Testis (tissue), 5 donors: ENCODE results near the gene RANBP6. TPM values are rescaled to one million over a fixed set of nuclear protein-coding genes. Genes with fewer than 3 reads are reported as not detected.
"Not testable (repeated sequence)": the region's sequence is repeated elsewhere in the genome, so short reads cannot be mapped to it uniquely, and the experiment has no call there.

Experiments used
- DNase-seq: peaks from one replicate; pipeline ENCODE4 v3.0.0-alpha.2; 2019
- H3K27ac ChIP-seq, 2 donors: fragments of 200-600 bp; sonication (generic); one replicate each; pipeline ENCODE4 v1.5.1; 2019
- H3K27me3 ChIP-seq: fragments of 200-600 bp; sonication (generic); one replicate; pipeline ENCODE4 v1.5.1; 2019
- H3K36me3 ChIP-seq: fragments of 200-600 bp; sonication (generic); one replicate; pipeline ENCODE4 v1.5.1; 2017; ENCODE audit warnings: low read depth; ENCODE audit errors: missing control alignments
- H3K4me1 ChIP-seq: fragments of 200-600 bp; sonication (generic); one replicate; pipeline ENCODE4 v1.5.1; 2019
- H3K4me3 ChIP-seq, 2 donors: fragments of 200-600 bp; sonication (generic); one replicate each; pipeline ENCODE4 v1.5.1; 2017 to 2019
- H3K9me3 ChIP-seq: fragments of 200-600 bp; sonication (generic); one replicate; pipeline ENCODE4 v1.5.1; 2017
- POLR2A ChIP-seq: fragments of 450-650 bp; IDR thresholded peaks from one replicate; pipeline ENCODE4 v1.6.1; 2017; ENCODE audit warnings: antibody characterized with exemption, mild to moderate bottlenecking, moderate library complexity
- WGBS, 2 donors: methylation state at CpG; one replicate each; pipeline ENCODE4 v1.1.5; 2018; 5-methylcytosine and 5-hydroxymethylcytosine counted together
- intact Hi-C: fragments of 100-400 bp; cut with DNase I; formaldehyde crosslinking; loops from one replicate; pipeline ENCODE4 v1.15.1; 2023; ENCODE audit warnings: low total_unique reads
- long read RNA-seq, 2 donors: transcript quantifications; one replicate each; lab custom pipeline, GENCODE V29; 2026
- polyA plus RNA-seq: library from polyadenylated mRNA; stranded (reverse); fragments of 350-450 nt; fragmentation: Illumina TruSeq; extraction: RNeasy Lipid Tissue Mini Kit (QIAGEN cat#74804); gene quantifications from one replicate; pipeline ENCODE4 v1.2.3, GENCODE V29; 2014; ENCODE audit warnings: low read depth, low replicate concordance; ENCODE audit not compliant: insufficient read depth
- total RNA-seq, 2 donors: library from RNA; depleted of rRNA; stranded (reverse); fragments of >200 nt; gene quantifications; one replicate each; pipeline ENCODE4 v1.2.3, GENCODE V29; 2016
- TF ChIP-seq, protein P1 (sequence below), 3 experiments: fragments of 450-650 bp in 2 of 3; fragments of 200-600 bp in 1 of 3; sonication (generic) in 1 of 3; IDR thresholded peaks; one replicate each; pipeline ENCODE4 v1.5.1; 2016 to 2019; ENCODE audit warnings: antibody characterized with exemption in 3 of 3, mild to moderate bottlenecking in 2 of 3, moderate library complexity in 1 of 3

The RANBP6 gene
- total RNA-seq = 10 to 100 TPM; 13.8 to 16.0 TPM
- polyA plus RNA-seq = 6.9 TPM
- long read RNA-seq, donor 1, full-length matches to known transcripts = 23 of 23 reads
- long read RNA-seq, donor 1, partial matches to known transcripts = 0 of 23 reads
- long read RNA-seq, donor 1, other reads (novel, unspliced or antisense) = 0 of 23 reads
- long read RNA-seq, donor 2, full-length matches to known transcripts = 24 of 24 reads
- long read RNA-seq, donor 2, partial matches to known transcripts = 0 of 24 reads
- long read RNA-seq, donor 2, other reads (novel, unspliced or antisense) = 0 of 24 reads

DNA sequence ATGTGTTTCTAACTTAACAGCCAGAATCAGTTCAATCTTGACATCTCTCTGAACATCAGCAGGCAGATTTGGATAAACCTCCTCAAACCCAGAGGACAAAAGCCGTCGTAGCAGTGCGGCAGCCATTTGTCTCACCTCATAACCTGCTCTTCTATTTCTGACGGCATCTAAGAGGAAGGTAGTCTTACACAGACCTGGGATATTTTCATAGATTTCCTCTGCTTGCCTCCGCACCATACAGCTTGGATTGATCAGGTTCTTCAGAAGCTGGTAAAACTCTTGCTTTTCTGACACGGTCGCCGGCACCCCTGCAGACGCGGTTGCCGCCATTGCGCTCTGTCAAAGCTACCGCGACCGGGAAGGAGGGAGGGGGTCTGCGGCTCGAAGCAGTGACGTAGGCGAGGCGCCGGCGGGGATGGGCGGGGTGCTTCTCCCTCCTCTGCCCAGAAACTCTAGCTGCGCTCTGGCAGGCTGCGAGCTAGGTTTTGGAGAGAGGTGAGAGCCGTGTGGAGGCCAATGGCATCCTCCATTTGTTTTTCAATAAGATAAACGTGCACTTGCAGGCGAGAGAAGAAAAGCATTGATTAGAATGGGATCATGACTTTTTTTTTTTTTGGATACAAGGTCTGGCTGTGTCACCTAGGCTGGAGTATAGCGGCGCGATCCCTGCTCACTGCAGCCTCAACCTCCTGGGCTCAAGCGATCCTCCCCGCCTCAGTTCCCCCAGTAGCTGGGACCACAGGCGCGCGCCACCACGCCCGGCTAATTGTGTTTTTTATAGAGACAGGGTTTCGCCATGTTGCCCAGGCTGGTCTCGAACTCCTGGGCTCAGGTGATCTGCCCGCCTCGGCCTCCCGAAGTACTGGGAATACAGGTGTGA lies at the start of gene RANBP6:
TSS of gene RANBP6 (minus strand) at position 347 of the 880 bp plus-strand sequence. CDS start at position 330, 17 bp downstream.
- intact Hi-C loops = no loop called here
- Histone ChIP-seq H3K4me1 (peaks cover 16% of the 10 kb centered on the region), H3K4me3 (peak within 1 kb of the TSS; percentile 66 to 86), H3K9me3 (no peaks in the 10 kb centered on the region), H3K27ac (peak within 1 kb of the TSS; percentile 13 to 66), H3K27me3 (no peaks in the 10 kb centered on the region), H3K36me3 (no peaks in the 10 kb centered on the region)
- TF ChIP-seq POLR2A = no peak
- TF ChIP-seq, protein P1, sequence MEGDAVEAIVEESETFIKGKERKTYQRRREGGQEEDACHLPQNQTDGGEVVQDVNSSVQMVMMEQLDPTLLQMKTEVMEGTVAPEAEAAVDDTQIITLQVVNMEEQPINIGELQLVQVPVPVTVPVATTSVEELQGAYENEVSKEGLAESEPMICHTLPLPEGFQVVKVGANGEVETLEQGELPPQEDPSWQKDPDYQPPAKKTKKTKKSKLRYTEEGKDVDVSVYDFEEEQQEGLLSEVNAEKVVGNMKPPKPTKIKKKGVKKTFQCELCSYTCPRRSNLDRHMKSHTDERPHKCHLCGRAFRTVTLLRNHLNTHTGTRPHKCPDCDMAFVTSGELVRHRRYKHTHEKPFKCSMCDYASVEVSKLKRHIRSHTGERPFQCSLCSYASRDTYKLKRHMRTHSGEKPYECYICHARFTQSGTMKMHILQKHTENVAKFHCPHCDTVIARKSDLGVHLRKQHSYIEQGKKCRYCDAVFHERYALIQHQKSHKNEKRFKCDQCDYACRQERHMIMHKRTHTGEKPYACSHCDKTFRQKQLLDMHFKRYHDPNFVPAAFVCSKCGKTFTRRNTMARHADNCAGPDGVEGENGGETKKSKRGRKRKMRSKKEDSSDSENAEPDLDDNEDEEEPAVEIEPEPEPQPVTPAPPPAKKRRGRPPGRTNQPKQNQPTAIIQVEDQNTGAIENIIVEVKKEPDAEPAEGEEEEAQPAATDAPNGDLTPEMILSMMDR (IDR thresholded peaks at IDR 0.05) = no peak
- 6 to 11% methylated on average over 25 to 43 of the region's 43 CpGs for WGBS, 2 donors
- peak; percentile 96 for DNase-seq

DNA sequence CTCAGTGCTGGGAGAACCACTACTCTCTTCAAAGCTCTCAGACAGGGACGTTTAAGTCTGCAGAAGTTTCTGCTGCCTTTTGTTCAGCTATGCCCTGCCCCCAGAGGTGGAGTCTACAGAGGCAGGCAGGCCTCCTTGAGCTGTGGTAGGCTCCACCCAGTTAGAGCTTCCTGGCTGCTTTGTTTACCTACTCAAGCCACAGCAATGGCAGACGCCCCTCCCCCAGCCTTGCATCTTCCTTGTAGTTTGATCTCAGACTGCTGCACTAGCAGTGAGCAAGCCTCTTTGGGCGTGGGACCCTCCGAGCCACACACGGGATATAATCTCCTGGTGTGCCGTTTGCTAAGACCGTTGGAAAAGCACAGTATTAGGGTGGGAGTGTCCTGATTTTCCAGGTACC lies 47.7 kb upstream of the RANBP6 start:
- H3K4me1 ChIP-seq, intact Hi-C loops, H3K27me3 ChIP-seq, H3K36me3 ChIP-seq, H3K9me3 ChIP-seq, DNase-seq, H3K4me3 ChIP-seq, H3K27ac ChIP-seq: not testable (repeated sequence)
- 93 to 94% methylated on average over 6 to 7 of the region's 7 CpGs for WGBS, 2 donors

DNA sequence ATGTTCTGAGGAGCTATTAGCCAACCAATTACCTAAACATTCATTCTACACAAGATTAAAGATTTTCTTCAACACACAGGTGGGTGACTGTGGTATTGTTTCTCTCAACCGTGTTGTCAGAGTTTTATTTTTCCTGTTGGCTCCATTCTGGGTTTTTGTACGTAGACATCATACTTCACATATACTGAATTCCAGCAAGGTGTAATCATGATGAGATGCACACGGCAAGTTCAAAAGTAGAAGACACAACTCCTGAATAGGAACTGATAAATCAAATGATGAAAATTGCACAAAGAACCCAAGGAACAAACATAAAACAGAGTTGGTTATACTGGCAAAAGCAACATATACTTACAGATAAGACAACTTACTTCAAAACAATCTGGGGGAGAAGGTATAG lies 40.2 kb upstream of the RANBP6 start:
- TF ChIP-seq POLR2A = no peak
- TF ChIP-seq, protein P1 (IDR thresholded peaks at IDR 0.05) = no peak

DNA sequence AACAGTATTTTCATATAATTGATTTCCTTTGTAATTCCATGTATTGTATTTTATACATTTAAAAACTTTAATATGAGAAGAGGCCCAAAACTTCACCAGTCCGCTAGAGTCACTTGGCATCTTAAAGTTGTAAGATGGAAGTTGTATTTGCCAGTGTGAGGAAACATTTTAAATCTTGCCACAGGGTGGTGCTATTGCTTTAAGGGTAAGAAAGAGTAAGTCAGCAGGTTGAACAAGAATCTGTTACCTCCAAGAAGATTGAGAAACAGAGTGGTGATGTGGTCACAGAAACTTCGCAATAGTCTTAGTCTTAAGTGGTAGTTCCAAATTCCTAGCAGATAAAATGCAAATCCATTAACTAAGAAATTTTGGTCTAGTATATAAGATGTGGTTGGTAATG lies 39.8 kb upstream of the RANBP6 start:
- Histone ChIP-seq H3K27ac (no peak overlapping the region), H3K36me3 (no peaks in the 10 kb centered on the region), H3K27me3 (no peaks in the 10 kb centered on the region), H3K4me3 (no peak overlapping the region), H3K4me1 (no peaks in the 10 kb centered on the region), H3K9me3 (no peaks in the 10 kb centered on the region)
- TF ChIP-seq, protein P1 (IDR thresholded peaks at IDR 0.05) = peak; percentile 67 to 85 (median 81)
- no peak for TF ChIP-seq POLR2A
- 34 to 51% methylated on average over 2 of the region's 2 CpGs for WGBS, 2 donors
- DNase-seq = peak; percentile 77
- intact Hi-C loops = loop anchor here (10.0 kb wide), 1 partner anchor 170 kb away; no protein-coding TSS in a partner anchor

More for the DNA sequence above, 40.2 kb upstream of the RANBP6 start:
- DNase-seq = no peak
- Histone ChIP-seq H3K27ac (no peak overlapping the region), H3K9me3 (no peaks in the 10 kb centered on the region), H3K4me1 (no peaks in the 10 kb centered on the region), H3K4me3 (no peak overlapping the region), H3K27me3 (no peaks in the 10 kb centered on the region), H3K36me3 (no peaks in the 10 kb centered on the region)
- 67 to 68% methylated on average over 3 of the region's 3 CpGs for WGBS, 2 donors
- intact Hi-C loops = loop anchor here (10.0 kb wide), 1 partner anchor 171 kb away; no protein-coding TSS in a partner anchor
